GM19023 (cell line): ENCODE measurements around the gene MRGPRE.

Experiments used
- ATAC-seq: cut with Tn5 transposase; IDR thresholded peaks from one replicate; pipeline ENCODE4 v1.9.1; 2021; ENCODE audit warnings: mild to moderate bottlenecking, moderate library complexity; ENCODE audit not compliant: unreplicated experiment

Gene MRGPRE

GRCh38 chr11:3214420-3214699, 17.9 kb downstream of the MRGPRE start:
- ATAC-seq: no peak

- no peak for ATAC-seq
Measured at GRCh38 chr11:3213659-3214419, 18.4 kb downstream of the MRGPRE start.

- ATAC-seq: no peak
Measured at GRCh38 chr11:3208272-3208671, 23.9 kb downstream of the MRGPRE start.

- ATAC-seq: no peak
Measured at GRCh38 chr11:3207526-3208189, 24.6 kb downstream of the MRGPRE start.

- no peak for ATAC-seq
Measured at GRCh38 chr11:3206922-3207204, 25.4 kb downstream of the MRGPRE start.

- ATAC-seq: no peak
Measured at GRCh38 chr11:3206156-3206921, 25.9 kb downstream of the MRGPRE start.

GRCh38 chr11:3205261-3206155, 26.7 kb downstream of the MRGPRE start:
- no peak for ATAC-seq

- ATAC-seq: no peak
Measured at GRCh38 chr11:3204141-3205015, 27.8 kb downstream of the MRGPRE start.

GRCh38 chr11:3203221-3204043, 28.8 kb downstream of the MRGPRE start:
- no peak for ATAC-seq

GRCh38 chr11:3202759-3203158, 29.5 kb downstream of the MRGPRE start:
- no peak for ATAC-seq

GRCh38 chr11:3202305-3202704, 29.9 kb downstream of the MRGPRE start:
- no peak for ATAC-seq

GRCh38 chr11:3201677-3202181, 30.5 kb downstream of the MRGPRE start:
- no peak for ATAC-seq

GRCh38 chr11:3201112-3201581, 31.1 kb downstream of the MRGPRE start:
- ATAC-seq: no peak

GRCh38 chr11:3200388-3201111, 31.7 kb downstream of the MRGPRE start:
- no peak for ATAC-seq

GRCh38 chr11:3199537-3200295, 32.5 kb downstream of the MRGPRE start:
- ATAC-seq: no peak

- no peak for ATAC-seq
Measured at GRCh38 chr11:3198815-3199214, 33.4 kb downstream of the MRGPRE start.

- ATAC-seq: no peak
Measured at GRCh38 chr11:3197878-3198528, 34.2 kb downstream of the MRGPRE start.
